Rectal smooth muscle tissue (tissue), 1 donor: ENCODE data around the gene OSGEPL1.
"Not testable (repeated sequence)": the region's sequence is repeated elsewhere in the genome, so short reads cannot be mapped to it uniquely, and the experiment has no call there.

Experiments used
- H3K27ac ChIP-seq: one replicate; pipeline ENCODE4 v1.7.0; 2013; ENCODE audit warnings: low read depth, low read length, inconsistent platforms
- H3K27me3 ChIP-seq: one replicate; pipeline ENCODE4 v1.7.0; 2013; ENCODE audit warnings: low read length; ENCODE audit not compliant: control insufficient read depth, insufficient read depth
- H3K36me3 ChIP-seq: one replicate; pipeline ENCODE4 v1.7.0; 2013; ENCODE audit warnings: low read length; ENCODE audit not compliant: control insufficient read depth, insufficient read depth
- H3K4me1 ChIP-seq: one replicate; pipeline ENCODE4 v1.7.0; 2013; ENCODE audit warnings: low read length; ENCODE audit not compliant: control insufficient read depth, insufficient read depth
- H3K4me3 ChIP-seq: one replicate; pipeline ENCODE4 v1.7.0; 2013; ENCODE audit warnings: low read length
- H3K9ac ChIP-seq: one replicate; pipeline ENCODE4 v1.7.0; 2013; ENCODE audit warnings: low read length

The OSGEPL1 gene

GRCh38 chr2:189782221-189782671, 19.7 kb upstream of the OSGEPL1 start:
- H3K27me3 ChIP-seq, result no peaks in the 10 kb centered on the region
- H3K36me3 ChIP-seq, result peaks cover 3% of the 10 kb centered on the region
- H3K4me3 ChIP-seq, result peak overlapping the region; percentile 8
- H3K9ac ChIP-seq, result no peak overlapping the region
- H3K4me1 ChIP-seq, result peaks cover 14% of the 10 kb centered on the region
- H3K27ac ChIP-seq, result no peak overlapping the region

- Histone ChIP-seq H3K36me3 (peaks cover 11% of the 10 kb centered on the region), H3K9ac (no peak overlapping the region), H3K4me3 (no peak overlapping the region), H3K27me3 (no peaks in the 10 kb centered on the region), H3K27ac (no peak overlapping the region), H3K4me1 (no peaks in the 10 kb centered on the region)
These were observed 9.6 kb upstream of the OSGEPL1 start for GRCh38 chr2:189772212-189772611.

- Histone ChIP-seq H3K4me1 (no peaks in the 10 kb centered on the region), H3K27ac (no peak overlapping the region), H3K4me3 (no peak overlapping the region), H3K27me3 (no peaks in the 10 kb centered on the region), H3K9ac (no peak overlapping the region), H3K36me3 (peaks cover 11% of the 10 kb centered on the region)
These were observed 8.2 kb upstream of the OSGEPL1 start for GRCh38 chr2:189770590-189771322.

GRCh38 chr2:189763908-189764661, 1.5 kb upstream of the OSGEPL1 start:
- Histone ChIP-seq H3K27ac (no peak overlapping the region), H3K27me3 (no peaks in the 10 kb centered on the region), H3K36me3 (no peaks in the 10 kb centered on the region), H3K9ac (no peak overlapping the region), H3K4me1 (peaks cover 2% of the 10 kb centered on the region), H3K4me3 (no peak overlapping the region)

GRCh38 chr2:189762229-189762550, 402 bp downstream of the OSGEPL1 start:
- Histone ChIP-seq H3K4me3 (peak overlapping the region; percentile 95), H3K4me1 (peaks cover 2% of the 10 kb centered on the region), H3K36me3 (no peaks in the 10 kb centered on the region), H3K27ac (peak overlapping the region; percentile 70), H3K27me3 (no peaks in the 10 kb centered on the region), H3K9ac (peak overlapping the region; percentile 77)

GRCh38 chr2:189760154-189760553, 2.4 kb downstream of the OSGEPL1 start:
- not testable (repeated sequence) for H3K4me1 ChIP-seq, H3K27me3 ChIP-seq, H3K9ac ChIP-seq, H3K27ac ChIP-seq, H3K4me3 ChIP-seq, H3K36me3 ChIP-seq

- no peak overlapping the region for H3K4me3 ChIP-seq
- no peak overlapping the region for H3K9ac ChIP-seq
- peaks cover 6% of the 10 kb centered on the region for H3K36me3 ChIP-seq
- no peak overlapping the region for H3K27ac ChIP-seq
- no peaks in the 10 kb centered on the region for H3K27me3 ChIP-seq
- no peaks in the 10 kb centered on the region for H3K4me1 ChIP-seq
These were observed 6.2 kb downstream of the OSGEPL1 start for GRCh38 chr2:189756311-189756952.

- H3K27me3 ChIP-seq, result no peaks in the 10 kb centered on the region
- no peak overlapping the region for H3K9ac ChIP-seq
- peaks cover 13% of the 10 kb centered on the region for H3K36me3 ChIP-seq
- H3K4me3 ChIP-seq, result no peak overlapping the region
- no peak overlapping the region for H3K27ac ChIP-seq
- H3K4me1 ChIP-seq, result no peaks in the 10 kb centered on the region
These were observed 11.4 kb downstream of the OSGEPL1 start for GRCh38 chr2:189751080-189751658.

- no peak overlapping the region for H3K4me3 ChIP-seq
- no peak overlapping the region for H3K27ac ChIP-seq
- H3K9ac ChIP-seq, result no peak overlapping the region
- no peaks in the 10 kb centered on the region for H3K36me3 ChIP-seq
- H3K27me3 ChIP-seq, result no peaks in the 10 kb centered on the region
- no peaks in the 10 kb centered on the region for H3K4me1 ChIP-seq
These were observed 33.2 kb downstream of the OSGEPL1 start for GRCh38 chr2:189729430-189729829.

- no peaks in the 10 kb centered on the region for H3K27me3 ChIP-seq
- no peaks in the 10 kb centered on the region for H3K4me1 ChIP-seq
- H3K9ac ChIP-seq, result no peak overlapping the region
- H3K36me3 ChIP-seq, result no peaks in the 10 kb centered on the region
- H3K4me3 ChIP-seq, result no peak overlapping the region
- H3K27ac ChIP-seq, result no peak overlapping the region
These were observed 35.7 kb downstream of the OSGEPL1 start for GRCh38 chr2:189726849-189727248.

GRCh38 chr2:189726271-189726670, 36.3 kb downstream of the OSGEPL1 start:
- Histone ChIP-seq H3K9ac (no peak overlapping the region), H3K27ac (no peak overlapping the region), H3K36me3 (no peaks in the 10 kb centered on the region), H3K4me1 (no peaks in the 10 kb centered on the region), H3K27me3 (no peaks in the 10 kb centered on the region), H3K4me3 (no peak overlapping the region)

GRCh38 chr2:189723192-189723591, 39.4 kb downstream of the OSGEPL1 start:
- Histone ChIP-seq H3K27me3 (no peaks in the 10 kb centered on the region), H3K36me3 (no peaks in the 10 kb centered on the region), H3K27ac (no peak overlapping the region), H3K4me3 (no peak overlapping the region), H3K9ac (no peak overlapping the region), H3K4me1 (no peaks in the 10 kb centered on the region)
